Endothelial cell (in vitro differentiated cells): Measurements from ENCODE around the gene ZNF423. TPM values are rescaled to one million over a fixed set of nuclear protein-coding genes. Genes with fewer than 3 reads are reported as not detected.

Experiments used
- DNase-seq: peaks from one replicate; pipeline ENCODE4 v3.0.0; 2021; ENCODE audit warnings: low spot score
- H3K27ac Mint-ChIP-seq: one replicate; pipeline ENCODE4 v1.8.0; 2021; ENCODE audit warnings: mixed read lengths, inconsistent platforms; ENCODE audit not compliant: unreplicated experiment
- H3K27me3 Mint-ChIP-seq: one replicate; pipeline ENCODE4 v1.8.0; 2021; ENCODE audit warnings: mild to moderate bottlenecking, moderate library complexity, mixed read lengths, inconsistent platforms; ENCODE audit not compliant: unreplicated experiment
- H3K36me3 Mint-ChIP-seq: one replicate; pipeline ENCODE4 v1.8.0; 2021; ENCODE audit warnings: mild to moderate bottlenecking, low read depth, mixed read lengths, inconsistent platforms; ENCODE audit not compliant: unreplicated experiment
- H3K4me1 Mint-ChIP-seq: one replicate; pipeline ENCODE4 v1.8.0; 2021; ENCODE audit warnings: mild to moderate bottlenecking, mixed read lengths, inconsistent platforms; ENCODE audit not compliant: unreplicated experiment
- H3K4me3 Mint-ChIP-seq: one replicate; pipeline ENCODE4 v1.8.0; 2021; ENCODE audit warnings: mild to moderate bottlenecking, mixed read lengths, inconsistent platforms; ENCODE audit not compliant: unreplicated experiment
- H3K9me3 Mint-ChIP-seq: one replicate; pipeline ENCODE4 v1.8.0; 2021; ENCODE audit warnings: mixed read lengths, inconsistent platforms; ENCODE audit not compliant: unreplicated experiment
- total RNA-seq: library from RNA; stranded (reverse); fragmentation: NEBNext Ultra II Directional; extraction: Animal tissue kit (Norgen Biotek cat#: 25700); gene quantifications from one replicate; pipeline ENCODE4 v1.2.1, GENCODE V29; 2021; ENCODE audit not compliant: unreplicated experiment
- TF ChIP-seq, protein P1 (sequence below): fragments of 200-600 bp; sonication (generic); IDR thresholded peaks from one replicate; pipeline ENCODE4 v1.5.0; 2021; ENCODE audit warnings: antibody characterized with exemption; ENCODE audit not compliant: unreplicated experiment

ZNF423 gene
- total RNA-seq, 1 donor from 2014 or later = 44.8 TPM

- no peak overlapping the region for H3K4me3 Mint-ChIP-seq
- TF ChIP-seq, protein P1, sequence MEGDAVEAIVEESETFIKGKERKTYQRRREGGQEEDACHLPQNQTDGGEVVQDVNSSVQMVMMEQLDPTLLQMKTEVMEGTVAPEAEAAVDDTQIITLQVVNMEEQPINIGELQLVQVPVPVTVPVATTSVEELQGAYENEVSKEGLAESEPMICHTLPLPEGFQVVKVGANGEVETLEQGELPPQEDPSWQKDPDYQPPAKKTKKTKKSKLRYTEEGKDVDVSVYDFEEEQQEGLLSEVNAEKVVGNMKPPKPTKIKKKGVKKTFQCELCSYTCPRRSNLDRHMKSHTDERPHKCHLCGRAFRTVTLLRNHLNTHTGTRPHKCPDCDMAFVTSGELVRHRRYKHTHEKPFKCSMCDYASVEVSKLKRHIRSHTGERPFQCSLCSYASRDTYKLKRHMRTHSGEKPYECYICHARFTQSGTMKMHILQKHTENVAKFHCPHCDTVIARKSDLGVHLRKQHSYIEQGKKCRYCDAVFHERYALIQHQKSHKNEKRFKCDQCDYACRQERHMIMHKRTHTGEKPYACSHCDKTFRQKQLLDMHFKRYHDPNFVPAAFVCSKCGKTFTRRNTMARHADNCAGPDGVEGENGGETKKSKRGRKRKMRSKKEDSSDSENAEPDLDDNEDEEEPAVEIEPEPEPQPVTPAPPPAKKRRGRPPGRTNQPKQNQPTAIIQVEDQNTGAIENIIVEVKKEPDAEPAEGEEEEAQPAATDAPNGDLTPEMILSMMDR = no peak
- peaks cover 16% of the 10 kb centered on the region for H3K4me1 Mint-ChIP-seq
- peaks cover 3% of the 10 kb centered on the region for H3K27me3 Mint-ChIP-seq
- no peaks in the 10 kb centered on the region for H3K9me3 Mint-ChIP-seq
- no peak for DNase-seq
- no peaks in the 10 kb centered on the region for H3K36me3 Mint-ChIP-seq
- no peak overlapping the region for H3K27ac Mint-ChIP-seq
Measured at GRCh38 chr16:49811644-49812334, 44.1 kb downstream of the ZNF423 start.

GRCh38 chr16:49810831-49811230, 45.1 kb downstream of the ZNF423 start:
- Mint-ChIP-seq H3K27ac (no peak overlapping the region), H3K4me3 (no peak overlapping the region), H3K36me3 (no peaks in the 10 kb centered on the region), H3K27me3 (peaks cover 3% of the 10 kb centered on the region), H3K4me1 (peaks cover 16% of the 10 kb centered on the region), H3K9me3 (no peaks in the 10 kb centered on the region)
- TF ChIP-seq, protein P1 = no peak
- no peak for DNase-seq

GRCh38 chr16:49809561-49809960, 46.4 kb downstream of the ZNF423 start:
- Mint-ChIP-seq H3K27ac (no peak overlapping the region), H3K4me3 (no peak overlapping the region), H3K9me3 (no peaks in the 10 kb centered on the region), H3K36me3 (peaks cover 4% of the 10 kb centered on the region), H3K4me1 (peaks cover 16% of the 10 kb centered on the region), H3K27me3 (peaks cover 5% of the 10 kb centered on the region)
- TF ChIP-seq, protein P1 = no peak
- DNase-seq = no peak

GRCh38 chr16:49809062-49809461, 46.9 kb downstream of the ZNF423 start:
- Mint-ChIP-seq H3K36me3 (peaks cover 4% of the 10 kb centered on the region), H3K9me3 (no peaks in the 10 kb centered on the region), H3K27ac (no peak overlapping the region), H3K4me3 (no peak overlapping the region), H3K4me1 (peaks cover 14% of the 10 kb centered on the region), H3K27me3 (peaks cover 5% of the 10 kb centered on the region)
- no peak for DNase-seq
- TF ChIP-seq, protein P1 = no peak

DNA sequence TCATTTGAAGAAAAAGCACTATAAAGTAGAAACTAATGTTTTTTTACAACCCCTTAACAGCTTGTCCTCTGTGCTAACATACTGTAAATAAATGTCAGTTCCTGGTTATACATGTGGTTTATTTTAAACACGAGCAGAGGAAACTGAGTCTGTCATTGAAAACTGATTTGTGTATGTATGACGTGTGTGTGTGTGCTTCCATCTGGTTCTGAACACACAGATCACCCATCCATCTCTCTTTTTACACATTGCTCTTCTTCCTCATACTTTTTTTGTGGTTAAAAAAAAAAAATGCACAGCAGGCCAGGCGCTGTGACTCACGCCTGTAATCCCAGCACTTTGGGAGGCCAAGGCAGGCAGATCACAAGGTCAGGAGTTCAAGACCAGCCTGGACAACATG, 49.5 kb downstream of the ZNF423 start:
- Mint-ChIP-seq H3K4me1 (peaks cover 6% of the 10 kb centered on the region), H3K27me3 (peaks cover 5% of the 10 kb centered on the region), H3K27ac (no peak overlapping the region), H3K9me3 (no peaks in the 10 kb centered on the region), H3K36me3 (peaks cover 4% of the 10 kb centered on the region), H3K4me3 (no peak overlapping the region)
- no peak for DNase-seq
- TF ChIP-seq, protein P1 = no peak
